IMR-90 (cell line): ENCODE results near the gene FOXP1. TPM values are rescaled to one million over a fixed set of nuclear protein-coding genes. Genes with fewer than 3 reads are reported as not detected.

ENCODE experiments used
- ATAC-seq: fragments of 200-7000 bp; cut with Tn5 transposase; 2 replicates; pipeline ENCODE4 v1.9.1; 2020; ENCODE audit warnings: low read depth, mild to moderate bottlenecking, moderate library complexity
- BruUV-seq: library from RNA; stranded (reverse); fragments of 400-500 nt; replicated peaks from 2 replicates; lab custom pipeline; 2021; lab: Mats Ljungman, UMichigan
- CTCF ChIA-PET: fragments of 300-600 bp; formaldehyde crosslinking; extraction: SDS; loops from one replicate; lab custom pipeline; 2021; ENCODE audit warnings: antibody characterized with exemption; lab: Yijun Ruan, JAX
- POLR2A ChIA-PET: fragments of 300-600 bp; sonication (Branson Sonifier 250); formaldehyde crosslinking; loops from one replicate; lab custom pipeline; 2022; ENCODE audit warnings: antibody characterized with exemption; ENCODE audit not compliant: unreplicated experiment; lab: Charles Lee
- DNase-seq: peaks from one replicate; pipeline ENCODE4 v3.0.0; 2013
- H2AFZ ChIP-seq: replicated peaks from 2 replicates; pipeline ENCODE3; 2013; ENCODE audit warnings: low read length, mild to moderate bottlenecking; ENCODE audit not compliant: poor library complexity
- H2AK5ac ChIP-seq: 2 replicates; pipeline ENCODE4 v1.6.1; 2013; ENCODE audit warnings: low read depth, low read length, inconsistent platforms
- H2AK9ac ChIP-seq: replicated peaks from 2 replicates; pipeline ENCODE3; 2013; ENCODE audit warnings: mild to moderate bottlenecking, low read depth, low read length, moderate library complexity; ENCODE audit not compliant: poor library complexity
- H2BK120ac ChIP-seq: 2 replicates; pipeline ENCODE4 v1.6.1; 2013; ENCODE audit warnings: low read depth, low read length, inconsistent platforms
- H2BK15ac ChIP-seq: 3 replicates; pipeline ENCODE4 v1.6.1; 2013; ENCODE audit warnings: low read depth, low read length, inconsistent platforms
- H2BK20ac ChIP-seq: 2 replicates; pipeline ENCODE4 v1.6.1; 2013; ENCODE audit warnings: low read depth, mild to moderate bottlenecking, inconsistent platforms, low read length, moderate library complexity
- H2BK5ac ChIP-seq: 2 replicates; pipeline ENCODE4 v1.6.1; 2013; ENCODE audit warnings: mild to moderate bottlenecking, low read depth, low read length, inconsistent platforms; ENCODE audit not compliant: poor library complexity, severe bottlenecking
- H3K14ac ChIP-seq: replicated peaks from 2 replicates; pipeline ENCODE4 v1.6.1; 2013; ENCODE audit warnings: low read depth, low read length, inconsistent platforms
- H3K18ac ChIP-seq: 2 replicates; pipeline ENCODE4 v1.6.1; 2013; ENCODE audit warnings: low read depth, low read length, control low read depth
- H3K23ac ChIP-seq: 2 replicates; pipeline ENCODE4 v1.6.1; 2013; ENCODE audit warnings: low read depth, low read length, inconsistent platforms
- H3K27ac ChIP-seq: 2 replicates; pipeline ENCODE4 v1.5.1; 2013; ENCODE audit warnings: mild to moderate bottlenecking, control low read depth, low read length; ENCODE audit not compliant: insufficient read depth
- H3K27me3 ChIP-seq: 2 replicates; pipeline ENCODE4 v1.6.1; 2013; ENCODE audit warnings: low read length; ENCODE audit not compliant: control insufficient read depth, insufficient read depth
- H3K36me3 ChIP-seq: 2 replicates; pipeline ENCODE4 v1.6.1; 2013; ENCODE audit warnings: low read length, mixed read lengths; ENCODE audit not compliant: control insufficient read depth, insufficient read depth
- H3K4ac ChIP-seq: 2 replicates; pipeline ENCODE4 v1.6.1; 2013; ENCODE audit warnings: low read depth, low read length, inconsistent platforms
- H3K4me1 ChIP-seq: 2 replicates; pipeline ENCODE4 v1.6.1; 2013; ENCODE audit warnings: low read length, mixed read lengths; ENCODE audit not compliant: control insufficient read depth, insufficient read depth
- H3K4me2 ChIP-seq: 2 replicates; pipeline ENCODE4 v1.6.1; 2013; ENCODE audit warnings: low read depth, mild to moderate bottlenecking, control low read depth, low read length, moderate library complexity
- H3K4me3 ChIP-seq: 2 replicates; pipeline ENCODE4 v1.5.1; 2013; ENCODE audit warnings: low read depth, mild to moderate bottlenecking, control low read depth, low read length, moderate library complexity; ENCODE audit not compliant: insufficient read depth
- H3K56ac ChIP-seq: 2 replicates; pipeline ENCODE4 v1.6.1; 2013; ENCODE audit warnings: low read length, inconsistent platforms; ENCODE audit not compliant: insufficient read depth; ENCODE audit errors: extremely low read depth
- H3K79me1 ChIP-seq, 2 experiments: 2 replicates each; pipeline ENCODE4 v1.6.1; 2013; ENCODE audit warnings: low read length in 2 of 2, inconsistent platforms in 1 of 2, low read depth in 1 of 2
- H3K9ac ChIP-seq: 2 replicates; pipeline ENCODE4 v1.6.1; 2013; ENCODE audit warnings: low read depth, low read length, control low read depth
- H3K9me1 ChIP-seq: 2 replicates; pipeline ENCODE4 v1.6.1; 2013; ENCODE audit warnings: low read length, inconsistent platforms; ENCODE audit not compliant: insufficient read depth
- H3K9me3 ChIP-seq: 2 replicates; pipeline ENCODE4 v1.6.1; 2013; ENCODE audit warnings: low read length; ENCODE audit not compliant: control insufficient read depth, insufficient read depth
- H4K20me1 ChIP-seq: 2 replicates; pipeline ENCODE4 v1.6.1; 2013; ENCODE audit warnings: low read length, inconsistent platforms; ENCODE audit not compliant: insufficient read depth
- H4K5ac ChIP-seq: 2 replicates; pipeline ENCODE4 v1.6.1; 2013; ENCODE audit warnings: mild to moderate bottlenecking, low read depth, low read length, control low read depth
- H4K8ac ChIP-seq, 2 experiments: 2 replicates each; pipeline ENCODE4 v1.6.1; 2013; ENCODE audit warnings: low read depth in 2 of 2, low read length in 2 of 2, control low read depth in 1 of 2, inconsistent platforms in 1 of 2
- H4K91ac ChIP-seq: 2 replicates; pipeline ENCODE4 v1.6.1; 2013; ENCODE audit warnings: low read depth, low read length, inconsistent platforms; ENCODE audit not compliant: insufficient read depth
- BHLHE40 ChIP-seq: fragments of 150-350 bp; IDR thresholded peaks from 2 replicates; pipeline ENCODE4 v1.6.1; 2016; ENCODE audit warnings: mild to moderate bottlenecking, low read depth, low read length
- CHD1 ChIP-seq: IDR thresholded peaks from 2 replicates; pipeline ENCODE4 v1.6.1; 2012; ENCODE audit warnings: low read depth, low read length, improper control_type of control experiment
- CTCF ChIP-seq: conservative IDR thresholded peaks from 2 replicates; pipeline ENCODE4 v1.5.1; 2012; ENCODE audit warnings: mild to moderate bottlenecking, low read depth, low read length, improper control_type of control experiment
- ELK1 ChIP-seq: fragments of 150-350 bp; IDR thresholded peaks from 2 replicates; pipeline ENCODE4 v1.6.1; 2016; ENCODE audit warnings: low read depth, mild to moderate bottlenecking, low read length, moderate library complexity, borderline replicate concordance
- FOS ChIP-seq: fragments of 150-350 bp; IDR thresholded peaks from 2 replicates; pipeline ENCODE4 v1.6.1; 2016; ENCODE audit warnings: low read depth, low read length
- MXI1 ChIP-seq: IDR thresholded peaks from 2 replicates; pipeline ENCODE4 v1.6.1; 2012; ENCODE audit warnings: low read depth, mild to moderate bottlenecking, low read length, moderate library complexity, borderline replicate concordance
- POLR2A ChIP-seq: IDR thresholded peaks from 2 replicates; pipeline ENCODE4 v1.6.1; 2012; ENCODE audit warnings: mild to moderate bottlenecking, low read depth, low read length
- RAD21 ChIP-seq: IDR thresholded peaks from 2 replicates; pipeline ENCODE4 v1.6.1; 2012; ENCODE audit warnings: low read length, improper control_type of control experiment
- RCOR1 ChIP-seq: IDR thresholded peaks from 2 replicates; pipeline ENCODE4 v1.6.1; 2012; ENCODE audit warnings: mild to moderate bottlenecking, low read length, improper control_type of control experiment; ENCODE audit not compliant: insufficient replicate concordance
- USF2 ChIP-seq: fragments of 150-350 bp; IDR thresholded peaks from 2 replicates; pipeline ENCODE4 v1.6.1; 2017; ENCODE audit warnings: mild to moderate bottlenecking, antibody characterized with exemption, low read length, low read depth
- WGBS, 2 experiments: methylation state at CpG; one replicate each; pipeline versions ENCODE4 v1.1.5 to v1.1.7; 2013; ENCODE audit warnings: missing lambda C conversion rate in 2 of 2; ENCODE audit not compliant: insufficient read length in 1 of 2; ENCODE audit errors: extremely low coverage in 2 of 2; 5-methylcytosine and 5-hydroxymethylcytosine counted together
- dilution Hi-C: fragments of 300-500 bp; cut with HindIII; formaldehyde crosslinking; loops from one replicate; pipeline ENCODE4 v1.14.3; 2018; ENCODE audit warnings: low sequenced_read_pairs; ENCODE audit not compliant: unreplicated experiment
- in situ Hi-C: fragments of 300-500 bp; cut with MboI; formaldehyde crosslinking; loops from 3 replicates; pipeline ENCODE4 v1.14.3; 2019; ENCODE audit warnings: low sequenced_read_pairs, inconsistent platforms, mixed read lengths
- intact Hi-C: fragments of 100-400 bp; cut with micrococcal nuclease; formaldehyde crosslinking; loops from 2 replicates; pipeline ENCODE4 v1.10.0; 2022
- polyA plus RNA-seq, 3 experiments: library from polyadenylated mRNA; depleted of rRNA; stranded (reverse); fragments of >200 nt; gene quantifications; 2 replicates each; pipeline ENCODE4 v1.2.3, GENCODE V29; 2012; ENCODE audit warnings: low replicate concordance in 1 of 3
- total RNA-seq: library from RNA; depleted of rRNA; stranded (reverse); fragments of >200 nt; gene quantifications from 2 replicates; pipeline ENCODE4 v1.2.3, GENCODE V29; 2012

Gene FOXP1
- total and polyA plus RNA-seq, 2 of the 4 experiments (the other 2 are of a cell fraction), result 37.0 to 132 TPM

GRCh38 chr3:71497367-71497897, 86.1 kb downstream of the FOXP1 start:
- peak overlapping the region; percentile 89 for H2BK120ac ChIP-seq
- H2AK5ac ChIP-seq, result peak overlapping the region; percentile 83; the same call in 1 of the 2 replicates
- no CpG with 5 or more reads among the region's 1 CpG for WGBS, 2 experiments
- H3K9me3 ChIP-seq, result no peaks in the 10 kb centered on the region
- H3K18ac ChIP-seq, result peak overlapping the region; percentile 31; the same call in 1 of the 2 replicates
- peak overlapping the region in 1 of 2 experiments; percentile 54; a peak in 1 of 4 replicates for H4K8ac ChIP-seq
- no peaks in the 10 kb centered on the region for H4K20me1 ChIP-seq
- peaks cover 29 to 72% of the 10 kb centered on the region in 2 experiments for H3K79me1 ChIP-seq
- H2BK20ac ChIP-seq, result peak overlapping the region; percentile 65
- in situ Hi-C loops, result no loop called here
- no peak for DNase-seq
- peak overlapping the region; percentile 71 for H4K91ac ChIP-seq
- BruUV-seq, result no TSS peak
- no peak overlapping the region for H3K4me2 ChIP-seq
- dilution Hi-C loops, result no loop called here
- peak overlapping the region; percentile 26; the same call in 1 of the 2 replicates for H4K5ac ChIP-seq
- H3K14ac ChIP-seq, result peak overlapping the region; percentile 87
- no peak overlapping the region for H3K9ac ChIP-seq
- ChIA-PET POLR2A (no interaction called here), CTCF (no interaction called here)
- H2AFZ ChIP-seq, result no peak overlapping the region
- no peak overlapping the region for H2AK9ac ChIP-seq
- intact Hi-C loops, result loop anchor here (5.0 kb wide), 1 partner anchor 40 kb away; no protein-coding TSS in a partner anchor
- no peak overlapping the region for H3K27ac ChIP-seq
- TF ChIP-seq BHLHE40 (no peak), CTCF (no peak), RCOR1 (no peak), RAD21 (no peak), FOS (no peak), MXI1 (no peak), ELK1 (no peak), USF2 (no peak), POLR2A (no peak), CHD1 (no peak)
- H2BK5ac ChIP-seq, result peak overlapping the region; percentile 52
- peak overlapping the region; percentile 68; the same call in 1 of the 2 replicates for H3K56ac ChIP-seq
- H3K9me1 ChIP-seq, result peaks cover 20% of the 10 kb centered on the region
- no peaks in the 10 kb centered on the region for H3K36me3 ChIP-seq
- no peak overlapping the region for H3K4me3 ChIP-seq
- ATAC-seq, result no peak
- H3K4ac ChIP-seq, result peak overlapping the region; percentile 94
- peak overlapping the region; percentile 84; the same call in 1 of the 2 replicates for H3K23ac ChIP-seq
- no peaks in the 10 kb centered on the region for H3K27me3 ChIP-seq
- H3K4me1 ChIP-seq, result peaks cover 15% of the 10 kb centered on the region
- H2BK15ac ChIP-seq, result peak overlapping the region; percentile 86; the same call in 1 of the 3 replicates
